PC-9 (cell line): Measurements from ENCODE around the gene PEX11G. TPM values are rescaled to one million over a fixed set of nuclear protein-coding genes. Genes with fewer than 3 reads are reported as not detected.

Source experiments
- BruUV-seq: library from RNA; stranded (reverse); fragments of 400-500 nt; replicated peaks from 2 replicates; lab custom pipeline; 2021; lab: Mats Ljungman, UMichigan
- CTCF ChIA-PET: fragments of 300-600 bp; sonication (Branson Sonifier 250); formaldehyde crosslinking; loops from one replicate; lab custom pipeline; 2022; ENCODE audit warnings: antibody characterized with exemption; lab: Charles Lee
- POLR2A ChIA-PET: fragments of 300-600 bp; sonication (Branson Sonifier 250); formaldehyde crosslinking; loops from one replicate; lab custom pipeline; 2022; ENCODE audit warnings: antibody characterized with exemption; ENCODE audit not compliant: unreplicated experiment; lab: Charles Lee
- DNase-seq, 2 experiments: peaks; one replicate each; pipeline versions ENCODE4 v3.0.0 to v3.0.0-alpha.2; 2015 to 2022; ENCODE audit warnings: mixed read lengths in 1 of 2
- H2AFZ ChIP-seq: fragments of 200-600 bp; sonication (generic); 2 replicates; pipeline ENCODE4 v1.8.1; 2017; ENCODE audit warnings: antibody characterized with exemption
- H3F3A ChIP-seq: fragments of 200-600 bp; sonication (generic); 2 replicates; pipeline ENCODE4 v1.8.1; 2017; ENCODE audit warnings: antibody characterized with exemption, mild to moderate bottlenecking, low read depth; ENCODE audit not compliant: insufficient read depth
- H3K27ac ChIP-seq: fragments of 200-600 bp; sonication (generic); 2 replicates; pipeline ENCODE4 v1.6.1; 2016; ENCODE audit warnings: mixed run types
- H3K27me3 ChIP-seq: fragments of 200-600 bp; sonication (generic); 2 replicates; pipeline ENCODE4 v1.6.1; 2016; ENCODE audit warnings: low read depth, mixed run types; ENCODE audit not compliant: insufficient read depth
- H3K36me3 ChIP-seq: fragments of 200-600 bp; sonication (generic); 2 replicates; pipeline ENCODE4 v1.6.1; 2016; ENCODE audit warnings: low read depth, mixed run types
- H3K4me1 ChIP-seq: fragments of 200-600 bp; sonication (generic); replicated peaks from 2 replicates; pipeline ENCODE4 v1.6.1; 2016; ENCODE audit warnings: mixed run types; ENCODE audit not compliant: insufficient read depth
- H3K4me2 ChIP-seq: fragments of 200-600 bp; sonication (generic); 2 replicates; pipeline ENCODE4 v1.6.1; 2017; ENCODE audit warnings: mixed run types
- H3K4me3 ChIP-seq: fragments of 200-600 bp; sonication (generic); 2 replicates; pipeline ENCODE4 v1.6.1; 2016; ENCODE audit warnings: mixed run types
- H3K79me2 ChIP-seq: fragments of 200-600 bp; sonication (generic); 2 replicates; pipeline ENCODE4 v1.6.1; 2017; ENCODE audit warnings: low read depth, mixed run types
- H3K9me2 ChIP-seq: fragments of 200-600 bp; sonication (generic); 2 replicates; pipeline ENCODE4 v1.8.1; 2017; ENCODE audit warnings: mild to moderate bottlenecking; ENCODE audit not compliant: insufficient read depth
- H3K9me3 ChIP-seq: fragments of 200-600 bp; sonication (generic); 2 replicates; pipeline ENCODE4 v1.8.1; 2016; ENCODE audit warnings: low read depth; ENCODE audit not compliant: insufficient read depth
- H4K20me1 ChIP-seq: fragments of 200-600 bp; sonication (generic); 2 replicates; pipeline ENCODE4 v1.8.1; 2017; ENCODE audit not compliant: insufficient read depth
- CTCF ChIP-seq: fragments of 200-600 bp; sonication (generic); conservative IDR thresholded peaks from 2 replicates; pipeline ENCODE4 v1.6.1; 2017; ENCODE audit warnings: mixed run types, antibody characterized with exemption, mild to moderate bottlenecking, moderate library complexity
- EZH2 ChIP-seq: fragments of 200-600 bp; sonication (generic); IDR thresholded peaks from 2 replicates; pipeline ENCODE4 v1.8.0; 2017; ENCODE audit warnings: antibody characterized with exemption, low read depth
- intact Hi-C: fragments of 100-400 bp; cut with micrococcal nuclease; formaldehyde crosslinking; loops from one replicate; pipeline ENCODE4 v1.10.0; 2022; ENCODE audit not compliant: unreplicated experiment
- total RNA-seq: library from RNA; stranded (reverse); gene quantifications from 2 replicates; pipeline ENCODE4 v1.2.3, GENCODE V29; 2021

PEX11G gene
- total RNA-seq, 1 experiment from 2014 or later = 10.5 TPM

- Histone ChIP-seq H2AFZ (no peak overlapping the region), H3K4me2 (no peak overlapping the region), H3K4me3 (no peak overlapping the region), H3K79me2 (peaks cover 52% of the 10 kb centered on the region), H3K36me3 (peaks cover 5% of the 10 kb centered on the region), H3K4me1 (peaks cover 46% of the 10 kb centered on the region), H3K9me2 (no peaks in the 10 kb centered on the region), H3K27me3 (no peaks in the 10 kb centered on the region), H3F3A (peaks cover 45% of the 10 kb centered on the region), H3K9me3 (no peaks in the 10 kb centered on the region), H4K20me1 (peaks cover 5% of the 10 kb centered on the region; the same call in 1 of the 2 replicates), H3K27ac (no peak overlapping the region)
- no peak for DNase-seq
- intact Hi-C loops = no loop called here
- CTCF ChIA-PET = no interaction called here
- TF ChIP-seq CTCF (no peak), EZH2 (no peak)
- POLR2A ChIA-PET = no interaction called here
- no TSS peak for BruUV-seq
These were observed 61.8 kb downstream of the PEX11G start for GRCh38 chr19:7426986-7427385.

Other genes with a start within 250 kb of the PEX11G start
- 9.3 and 18.9 TPM in 2 replicates for gene INSR, start 194.6 kb downstream of the PEX11G start, total RNA-seq
- 58.2 and 77.4 TPM in 2 replicates for gene ARHGEF18, start 140.1 kb downstream of the PEX11G start, total RNA-seq
- 60.7 and 85.3 TPM in 2 replicates for gene ZNF358, start 27.1 kb upstream of the PEX11G start, total RNA-seq
- gene MCOLN1, start 33.6 kb upstream of the PEX11G start, total RNA-seq = 10.4 and 16.0 TPM in 2 replicates
- gene PNPLA6, start 46.7 kb upstream of the PEX11G start, total RNA-seq = 121 and 139 TPM in 2 replicates
- 25.9 and 27.8 TPM in 2 replicates for gene CAMSAP3, start 106.8 kb upstream of the PEX11G start, total RNA-seq
- gene XAB2, start 140.5 kb upstream of the PEX11G start, total RNA-seq = 44.9 and 51.3 TPM in 2 replicates
- 149 and 222 TPM in 2 replicates for gene PET100, start 140.8 kb upstream of the PEX11G start, total RNA-seq
- 0.92 and 1.0 TPM in 2 replicates for gene PCP2, start 144.7 kb upstream of the PEX11G start, total RNA-seq
- gene STXBP2, start 148.1 kb upstream of the PEX11G start, total RNA-seq = 148 and 201 TPM in 2 replicates
- not detected in 2 replicates for gene RETN, start 180.0 kb upstream of the PEX11G start, total RNA-seq
- gene MCEMP1, start 188.1 kb upstream of the PEX11G start, total RNA-seq = not detected in 2 replicates
- 81.2 and 103 TPM in 2 replicates for gene TRAPPC5, start 191.8 kb upstream of the PEX11G start, total RNA-seq
- gene FCER2, start 213.1 kb upstream of the PEX11G start, total RNA-seq = not detected in 2 replicates
- not detected in 2 replicates for gene CLEC4G, start 243.1 kb upstream of the PEX11G start, total RNA-seq